ENCODE results near the gene AGPAT3.

The AGPAT3 gene

DNA sequence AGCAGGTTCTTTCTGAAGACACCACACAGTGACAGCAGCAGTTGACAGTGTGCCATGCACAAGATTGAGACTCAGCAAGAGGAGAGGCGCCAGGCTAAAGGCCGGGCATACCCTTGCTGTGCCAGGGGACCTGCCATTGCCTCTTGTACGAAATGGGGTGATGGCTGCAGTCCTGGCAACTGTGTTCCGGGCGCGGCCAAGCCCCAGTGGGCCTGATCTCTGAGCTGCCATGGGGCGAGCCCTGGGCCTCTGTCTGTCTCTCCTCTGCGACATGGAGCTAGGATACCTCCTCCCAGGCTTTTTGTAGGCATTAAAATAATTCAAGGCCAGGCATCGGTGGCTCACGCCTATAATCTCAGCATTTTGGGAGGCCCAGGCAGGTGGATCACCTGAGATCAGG lies 137.5 kb downstream of the AGPAT3 start:
- TF ChIP-seq ZNF266 (tag by site-specific recombination; IDR thresholded peaks at IDR 0.05; ENCODE audit: low read depth), result no peak
- TF ChIP-seq, protein P1, sequence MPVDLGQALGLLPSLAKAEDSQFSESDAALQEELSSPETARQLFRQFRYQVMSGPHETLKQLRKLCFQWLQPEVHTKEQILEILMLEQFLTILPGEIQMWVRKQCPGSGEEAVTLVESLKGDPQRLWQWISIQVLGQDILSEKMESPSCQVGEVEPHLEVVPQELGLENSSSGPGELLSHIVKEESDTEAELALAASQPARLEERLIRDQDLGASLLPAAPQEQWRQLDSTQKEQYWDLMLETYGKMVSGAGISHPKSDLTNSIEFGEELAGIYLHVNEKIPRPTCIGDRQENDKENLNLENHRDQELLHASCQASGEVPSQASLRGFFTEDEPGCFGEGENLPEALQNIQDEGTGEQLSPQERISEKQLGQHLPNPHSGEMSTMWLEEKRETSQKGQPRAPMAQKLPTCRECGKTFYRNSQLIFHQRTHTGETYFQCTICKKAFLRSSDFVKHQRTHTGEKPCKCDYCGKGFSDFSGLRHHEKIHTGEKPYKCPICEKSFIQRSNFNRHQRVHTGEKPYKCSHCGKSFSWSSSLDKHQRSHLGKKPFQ (tag by site-specific recombination; IDR thresholded peaks at IDR 0.05), result no peak
- TF ChIP-seq ZNF146 (tag by site-specific recombination; IDR thresholded peaks at IDR 0.05), result no peak
- no peak for TF ChIP-seq ZBTB7A (tag by site-specific recombination; IDR thresholded peaks at IDR 0.05; ENCODE audit: low read depth)
- TF ChIP-seq GLI4 (tag by site-specific recombination; IDR thresholded peaks at IDR 0.05), result no peak
- no peak for TF ChIP-seq YY2 (tag by site-specific recombination; IDR thresholded peaks at IDR 0.05)
- TF ChIP-seq, protein P2, sequence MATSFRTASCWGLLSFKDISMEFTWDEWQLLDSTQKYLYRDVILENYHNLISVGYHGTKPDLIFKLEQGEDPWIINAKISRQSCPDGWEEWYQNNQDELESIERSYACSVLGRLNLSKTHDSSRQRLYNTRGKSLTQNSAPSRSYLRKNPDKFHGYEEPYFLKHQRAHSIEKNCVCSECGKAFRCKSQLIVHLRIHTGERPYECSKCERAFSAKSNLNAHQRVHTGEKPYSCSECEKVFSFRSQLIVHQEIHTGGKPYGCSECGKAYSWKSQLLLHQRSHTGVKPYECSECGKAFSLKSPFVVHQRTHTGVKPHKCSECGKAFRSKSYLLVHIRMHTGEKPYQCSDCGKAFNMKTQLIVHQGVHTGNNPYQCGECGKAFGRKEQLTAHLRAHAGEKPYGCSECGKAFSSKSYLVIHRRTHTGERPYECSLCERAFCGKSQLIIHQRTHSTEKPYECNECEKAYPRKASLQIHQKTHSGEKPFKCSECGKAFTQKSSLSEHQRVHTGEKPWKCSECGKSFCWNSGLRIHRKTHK (tag by site-specific recombination; IDR thresholded peaks at IDR 0.05), result no peak
- no peak for TF ChIP-seq ZNF544 (tag by site-specific recombination; IDR thresholded peaks at IDR 0.05)
- TF ChIP-seq ZNF248 (tag by site-specific recombination; IDR thresholded peaks at IDR 0.05), result no peak
- TF ChIP-seq PRDM1 (tag by site-specific recombination; IDR thresholded peaks at IDR 0.05), result no peak
- TF ChIP-seq ZNF223 (tag by site-specific recombination; IDR thresholded peaks at IDR 0.05), result no peak
- no peak for TF ChIP-seq GLIS2 (tag by site-specific recombination; IDR thresholded peaks at IDR 0.05)
- TF ChIP-seq, protein P3, sequence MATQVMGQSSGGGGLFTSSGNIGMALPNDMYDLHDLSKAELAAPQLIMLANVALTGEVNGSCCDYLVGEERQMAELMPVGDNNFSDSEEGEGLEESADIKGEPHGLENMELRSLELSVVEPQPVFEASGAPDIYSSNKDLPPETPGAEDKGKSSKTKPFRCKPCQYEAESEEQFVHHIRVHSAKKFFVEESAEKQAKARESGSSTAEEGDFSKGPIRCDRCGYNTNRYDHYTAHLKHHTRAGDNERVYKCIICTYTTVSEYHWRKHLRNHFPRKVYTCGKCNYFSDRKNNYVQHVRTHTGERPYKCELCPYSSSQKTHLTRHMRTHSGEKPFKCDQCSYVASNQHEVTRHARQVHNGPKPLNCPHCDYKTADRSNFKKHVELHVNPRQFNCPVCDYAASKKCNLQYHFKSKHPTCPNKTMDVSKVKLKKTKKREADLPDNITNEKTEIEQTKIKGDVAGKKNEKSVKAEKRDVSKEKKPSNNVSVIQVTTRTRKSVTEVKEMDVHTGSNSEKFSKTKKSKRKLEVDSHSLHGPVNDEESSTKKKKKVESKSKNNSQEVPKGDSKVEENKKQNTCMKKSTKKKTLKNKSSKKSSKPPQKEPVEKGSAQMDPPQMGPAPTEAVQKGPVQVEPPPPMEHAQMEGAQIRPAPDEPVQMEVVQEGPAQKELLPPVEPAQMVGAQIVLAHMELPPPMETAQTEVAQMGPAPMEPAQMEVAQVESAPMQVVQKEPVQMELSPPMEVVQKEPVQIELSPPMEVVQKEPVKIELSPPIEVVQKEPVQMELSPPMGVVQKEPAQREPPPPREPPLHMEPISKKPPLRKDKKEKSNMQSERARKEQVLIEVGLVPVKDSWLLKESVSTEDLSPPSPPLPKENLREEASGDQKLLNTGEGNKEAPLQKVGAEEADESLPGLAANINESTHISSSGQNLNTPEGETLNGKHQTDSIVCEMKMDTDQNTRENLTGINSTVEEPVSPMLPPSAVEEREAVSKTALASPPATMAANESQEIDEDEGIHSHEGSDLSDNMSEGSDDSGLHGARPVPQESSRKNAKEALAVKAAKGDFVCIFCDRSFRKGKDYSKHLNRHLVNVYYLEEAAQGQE (tag by site-specific recombination; IDR thresholded peaks at IDR 0.05), result no peak
- no peak for TF ChIP-seq MYNN (tag by site-specific recombination; IDR thresholded peaks at IDR 0.05; ENCODE audit: borderline replicate concordance)
- no peak for TF ChIP-seq ZSCAN30 (tag by site-specific recombination; IDR thresholded peaks at IDR 0.05)
- no peak for TF ChIP-seq RBAK (tag by site-specific recombination; IDR thresholded peaks at IDR 0.05)
- no peak for TF ChIP-seq KLF8 (tag by site-specific recombination; IDR thresholded peaks at IDR 0.05)
- POLR2A ChIA-PET, result no interaction called here
- H3K9me3 ChIP-seq (ENCODE audit: control insufficient read depth, insufficient read depth, low read depth, low read length), result no peaks in the 10 kb centered on the region
- H3K4me1 ChIP-seq (ENCODE audit: control insufficient read depth, insufficient read depth, low read length), result no peaks in the 10 kb centered on the region
- H3K27ac ChIP-seq (ENCODE audit: extremely low read depth, low read depth, low read length), result no peak overlapping the region
- CTCF ChIA-PET, result no interaction called here
- H3K36me3 ChIP-seq (ENCODE audit: control insufficient read depth in 2 of 2, insufficient read depth in 1 of 2, low read length in 2 of 2), result no peaks in the 10 kb centered on the region
- H3K4me3 ChIP-seq (ENCODE audit: low read depth, low read length), result no peak overlapping the region

DNA sequence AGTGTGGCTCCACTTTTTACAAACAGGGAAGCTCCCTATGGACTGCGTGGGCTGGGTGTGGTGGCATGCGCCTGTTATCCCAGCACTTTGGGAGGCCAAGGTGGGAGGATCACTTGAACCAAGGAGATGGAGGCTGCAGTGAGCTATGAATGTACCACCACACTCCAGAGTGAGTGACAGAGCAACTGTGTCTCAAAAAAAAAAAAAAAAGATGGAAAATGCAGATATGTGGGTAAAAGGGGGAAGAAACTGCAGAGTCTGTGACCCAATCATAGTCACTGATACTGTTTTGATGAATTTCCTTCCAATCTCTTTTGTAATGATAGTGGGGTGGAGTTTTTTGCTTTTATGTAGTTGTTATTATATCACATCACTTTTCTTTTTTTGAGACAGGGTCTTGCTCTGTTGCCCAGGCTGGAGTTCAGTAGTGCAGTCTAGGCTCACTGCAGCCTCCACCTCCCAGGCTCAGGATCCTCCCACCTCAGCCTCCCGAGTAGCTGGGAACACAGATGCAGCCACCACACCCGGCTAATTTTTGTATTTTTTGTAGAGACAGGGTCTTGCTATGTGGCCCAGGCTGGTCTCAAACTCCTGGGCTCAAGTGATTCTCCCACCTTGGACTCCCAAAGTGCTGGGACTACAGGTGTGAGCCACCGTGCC lies 138.4 kb downstream of the AGPAT3 start:
- Histone ChIP-seq H3K4me3 (ENCODE audit: low read depth, low read length) (no peak overlapping the region), H3K27ac (ENCODE audit: extremely low read depth, low read depth, low read length) (no peak overlapping the region), H3K4me1 (ENCODE audit: control insufficient read depth, insufficient read depth, low read length) (no peaks in the 10 kb centered on the region), H3K9me3 (ENCODE audit: control insufficient read depth, insufficient read depth, low read depth, low read length) (no peaks in the 10 kb centered on the region), H3K36me3 (ENCODE audit: control insufficient read depth in 2 of 2, insufficient read depth in 1 of 2, low read length in 2 of 2) (no peaks in the 10 kb centered on the region)
- ChIA-PET CTCF (no interaction called here), POLR2A (no interaction called here)
- TF ChIP-seq ZNF121 (tag by site-specific recombination; IDR thresholded peaks at IDR 0.05) (peak; percentile 98), ZNF48 (tag by site-specific recombination; IDR thresholded peaks at IDR 0.05) (no peak), ZNF664 (tag by site-specific recombination; IDR thresholded peaks at IDR 0.05) (no peak)
